Body of pancreas (tissue), 4 donors: ENCODE results near the gene CNTNAP2. TPM values are rescaled to one million over a fixed set of nuclear protein-coding genes. Genes with fewer than 3 reads are reported as not detected.
"Not testable (repeated sequence)": the region's sequence is repeated elsewhere in the genome, so short reads cannot be mapped to it uniquely, and the experiment has no call there.

ENCODE experiments used
- ATAC-seq: fragments of 150-250 bp; one replicate; pipeline ENCODE4 v1.9.1; 2016
- DNase-seq, 4 donors: peaks; one replicate each; pipeline ENCODE4 v3.0.0-alpha.2; 2019
- H3K27ac ChIP-seq, 4 donors: fragments of 200-600 bp; sonication (generic); 1 replicate in 3 of 4; 2 replicates in 1 of 4; pipeline versions ENCODE4 v1.5.1 to v1.6.1; 2016 to 2019; ENCODE audit warnings: mild to moderate bottlenecking in 1 of 4, mixed read lengths in 1 of 4, moderate library complexity in 1 of 4
- H3K27me3 ChIP-seq, 2 donors: fragments of 200-600 bp; sonication (generic); one replicate each; pipeline ENCODE4 v1.6.0; 2016; ENCODE audit warnings: mild to moderate bottlenecking in 1 of 2
- H3K36me3 ChIP-seq, 2 donors: fragments of 200-600 bp; sonication (generic); replicated peaks in 1 of 2; 2 replicates each; pipeline ENCODE4 v1.5.1; 2016; ENCODE audit warnings: low read depth in 2 of 2; ENCODE audit not compliant: insufficient read depth in 1 of 2
- H3K4me1 ChIP-seq: fragments of 200-600 bp; sonication (generic); one replicate; pipeline ENCODE4 v1.6.0; 2016
- H3K4me3 ChIP-seq, 2 donors: fragments of 200-600 bp; sonication (generic); 1 replicate in 1 of 2; 2 replicates in 1 of 2; pipeline ENCODE4 v1.5.1; 2016 to 2019
- H3K9me3 ChIP-seq, 3 donors: fragments of 200-600 bp; sonication (generic); 1 replicate in 2 of 3; 2 replicates in 1 of 3; pipeline ENCODE4 v1.5.1; 2016
- POLR2A ChIP-seq, 3 donors: fragments of 450-650 bp; IDR thresholded peaks; one replicate each; pipeline ENCODE4 v1.6.1; 2016; ENCODE audit warnings: antibody characterized with exemption in 3 of 3, mild to moderate bottlenecking in 2 of 3
- WGBS, 2 donors: methylation state at CpG; one replicate each; pipeline ENCODE4 v1.1.5; 2017; 5-methylcytosine and 5-hydroxymethylcytosine counted together
- intact Hi-C: fragments of 100-400 bp; cut with DNase I; formaldehyde crosslinking; loops from one replicate; pipeline ENCODE4 v1.15.1; 2023
- total RNA-seq, 2 donors: library from RNA; depleted of rRNA; stranded (reverse); fragments of >200 nt; gene quantifications; one replicate each; pipeline ENCODE4 v1.1.0, GENCODE V29; 2016
- TF ChIP-seq, protein P1 (sequence below), 7 experiments: fragments of 450-650 bp in 4 of 7; fragments of 200-600 bp in 3 of 7; sonication (generic) in 3 of 7; IDR thresholded peaks; one replicate each; pipeline ENCODE4 v1.5.1; 2016 to 2019; ENCODE audit warnings: antibody characterized with exemption in 7 of 7

The CNTNAP2 gene
- total RNA-seq, 2 donors from 2014 or later: 1.0 TPM; not detected in 1

DNA sequence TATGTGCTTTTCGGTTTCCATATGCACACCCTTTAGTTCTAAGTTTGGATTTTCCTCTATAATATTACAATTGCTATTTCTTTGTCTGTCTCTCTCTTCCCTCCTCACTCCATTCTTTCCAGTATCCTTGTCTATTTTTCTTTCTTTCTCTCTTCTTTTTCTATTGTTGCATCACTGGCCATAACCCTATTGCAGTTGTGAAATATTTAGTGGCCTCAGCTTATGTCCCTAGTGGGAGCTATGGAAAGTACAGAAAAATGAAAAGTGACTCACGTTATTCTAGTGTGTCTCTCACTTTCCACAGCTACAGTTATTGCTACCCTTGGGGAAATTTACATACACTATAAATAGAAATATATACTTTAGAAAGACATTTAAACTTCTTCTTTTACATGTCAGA lies 59.1 kb downstream of the CNTNAP2 start:
- TF ChIP-seq, protein P1, sequence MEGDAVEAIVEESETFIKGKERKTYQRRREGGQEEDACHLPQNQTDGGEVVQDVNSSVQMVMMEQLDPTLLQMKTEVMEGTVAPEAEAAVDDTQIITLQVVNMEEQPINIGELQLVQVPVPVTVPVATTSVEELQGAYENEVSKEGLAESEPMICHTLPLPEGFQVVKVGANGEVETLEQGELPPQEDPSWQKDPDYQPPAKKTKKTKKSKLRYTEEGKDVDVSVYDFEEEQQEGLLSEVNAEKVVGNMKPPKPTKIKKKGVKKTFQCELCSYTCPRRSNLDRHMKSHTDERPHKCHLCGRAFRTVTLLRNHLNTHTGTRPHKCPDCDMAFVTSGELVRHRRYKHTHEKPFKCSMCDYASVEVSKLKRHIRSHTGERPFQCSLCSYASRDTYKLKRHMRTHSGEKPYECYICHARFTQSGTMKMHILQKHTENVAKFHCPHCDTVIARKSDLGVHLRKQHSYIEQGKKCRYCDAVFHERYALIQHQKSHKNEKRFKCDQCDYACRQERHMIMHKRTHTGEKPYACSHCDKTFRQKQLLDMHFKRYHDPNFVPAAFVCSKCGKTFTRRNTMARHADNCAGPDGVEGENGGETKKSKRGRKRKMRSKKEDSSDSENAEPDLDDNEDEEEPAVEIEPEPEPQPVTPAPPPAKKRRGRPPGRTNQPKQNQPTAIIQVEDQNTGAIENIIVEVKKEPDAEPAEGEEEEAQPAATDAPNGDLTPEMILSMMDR (IDR thresholded peaks at IDR 0.05): no peak
- TF ChIP-seq POLR2A (IDR thresholded peaks at IDR 0.05): no peak
- Histone ChIP-seq H3K4me1 (no peaks in the 10 kb centered on the region), H3K27me3 (no peaks in the 10 kb centered on the region), H3K4me3 (no peak overlapping the region), H3K36me3 (no peaks in the 10 kb centered on the region), H3K27ac (no peak overlapping the region), H3K9me3 (no peaks in the 10 kb centered on the region)
- DNase-seq (no peak), ATAC-seq (no peak)
- intact Hi-C loops: no loop called here
- WGBS, 2 donors: 67 to 68% methylated on average over 2 of the region's 2 CpGs

DNA sequence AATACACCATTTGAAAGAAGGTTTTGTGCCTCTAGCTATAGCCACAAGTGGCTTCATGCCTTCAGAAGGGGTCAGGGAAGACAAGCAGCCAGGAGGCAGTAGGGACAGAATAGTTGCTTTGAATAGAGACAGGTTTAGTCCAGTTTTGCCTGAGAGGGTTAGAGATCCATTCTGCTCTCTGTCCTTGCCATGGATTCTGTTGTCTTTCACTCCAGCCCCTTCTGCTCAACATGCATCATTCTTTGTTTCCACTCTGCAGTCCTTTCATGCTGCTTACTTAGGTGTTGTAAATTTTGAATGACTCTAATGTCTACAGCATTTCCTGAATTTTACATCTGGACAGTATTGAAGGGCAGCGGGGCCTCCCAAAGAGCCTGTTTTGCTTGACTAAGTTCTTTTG lies 60.3 kb downstream of the CNTNAP2 start:
- intact Hi-C loops: no loop called here
- DNase-seq (no peak), ATAC-seq (no peak)
- TF ChIP-seq, protein P1 (IDR thresholded peaks at IDR 0.05): no peak
- TF ChIP-seq POLR2A (IDR thresholded peaks at IDR 0.05): no peak
- H3K9me3 ChIP-seq: no peaks in the 10 kb centered on the region
- H3K27me3 ChIP-seq: no peaks in the 10 kb centered on the region
- H3K36me3 ChIP-seq: no peaks in the 10 kb centered on the region
- WGBS, 2 donors: 73 to 83% methylated on average over 1 of the region's 1 CpG
- H3K4me3 ChIP-seq: no peak overlapping the region
- no peak overlapping the region for H3K27ac ChIP-seq
- no peaks in the 10 kb centered on the region for H3K4me1 ChIP-seq

DNA sequence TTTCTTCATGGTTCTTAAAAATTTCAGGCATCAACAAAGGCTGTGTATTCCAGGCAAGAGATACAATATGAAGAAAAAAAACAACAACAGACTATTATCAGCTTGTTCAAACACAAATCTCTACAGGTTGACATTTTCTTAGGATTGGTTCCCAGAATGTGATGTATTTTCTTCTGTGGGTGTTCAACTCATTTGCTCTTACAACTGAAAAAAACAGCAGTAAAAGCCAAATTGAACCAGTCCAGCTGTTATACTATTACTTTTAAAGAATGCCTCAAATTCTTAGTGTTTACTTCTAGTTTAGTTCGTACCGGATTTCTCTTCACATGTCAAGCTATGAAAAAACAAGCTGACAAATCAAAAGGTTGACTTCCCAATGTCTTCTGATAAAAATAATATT lies 60.7 kb downstream of the CNTNAP2 start:
- Histone ChIP-seq H3K27me3 (no peaks in the 10 kb centered on the region), H3K4me1 (no peaks in the 10 kb centered on the region), H3K36me3 (no peaks in the 10 kb centered on the region), H3K4me3 (no peak overlapping the region), H3K9me3 (no peaks in the 10 kb centered on the region), H3K27ac (no peak overlapping the region)
- WGBS, 2 donors: 62 to 64% methylated on average over 2 of the region's 2 CpGs
- ATAC-seq: no peak
- no peak for DNase-seq
- no peak for TF ChIP-seq POLR2A (IDR thresholded peaks at IDR 0.05)
- TF ChIP-seq, protein P1 (IDR thresholded peaks at IDR 0.05): no peak
- intact Hi-C loops: no loop called here

DNA sequence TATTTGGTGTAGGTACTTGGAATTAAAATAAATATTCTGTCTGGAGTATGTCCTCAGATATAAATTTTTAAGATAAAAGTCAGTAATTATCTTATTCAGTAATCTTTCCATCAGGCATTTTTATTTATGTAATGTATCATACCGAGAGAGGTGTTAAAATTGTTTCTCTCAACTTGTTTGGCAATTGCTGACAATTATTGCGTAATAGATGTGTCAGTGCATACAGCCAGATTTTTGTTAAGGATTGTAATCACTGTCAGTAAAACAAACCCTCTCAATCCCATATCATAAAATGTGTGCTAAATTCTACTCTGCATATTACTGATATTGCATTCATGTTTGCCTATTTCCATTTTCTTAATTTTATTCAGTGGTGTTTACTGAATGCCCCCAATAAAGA lies 69.2 kb downstream of the CNTNAP2 start:
- 39 to 48% methylated on average over 2 of the region's 2 CpGs for WGBS, 2 donors
- TF ChIP-seq POLR2A (IDR thresholded peaks at IDR 0.05): no peak
- TF ChIP-seq, protein P1 (IDR thresholded peaks at IDR 0.05): no peak
- ATAC-seq (no peak), DNase-seq (no peak)
- intact Hi-C loops: no loop called here
- no peak overlapping the region for H3K27ac ChIP-seq
- no peaks in the 10 kb centered on the region for H3K27me3 ChIP-seq
- H3K9me3 ChIP-seq: peaks cover 0 to 2% (median 0%) of the 10 kb centered on the region in 3 donors
- H3K36me3 ChIP-seq: no peaks in the 10 kb centered on the region
- H3K4me3 ChIP-seq: no peak overlapping the region
- H3K4me1 ChIP-seq: no peaks in the 10 kb centered on the region

DNA sequence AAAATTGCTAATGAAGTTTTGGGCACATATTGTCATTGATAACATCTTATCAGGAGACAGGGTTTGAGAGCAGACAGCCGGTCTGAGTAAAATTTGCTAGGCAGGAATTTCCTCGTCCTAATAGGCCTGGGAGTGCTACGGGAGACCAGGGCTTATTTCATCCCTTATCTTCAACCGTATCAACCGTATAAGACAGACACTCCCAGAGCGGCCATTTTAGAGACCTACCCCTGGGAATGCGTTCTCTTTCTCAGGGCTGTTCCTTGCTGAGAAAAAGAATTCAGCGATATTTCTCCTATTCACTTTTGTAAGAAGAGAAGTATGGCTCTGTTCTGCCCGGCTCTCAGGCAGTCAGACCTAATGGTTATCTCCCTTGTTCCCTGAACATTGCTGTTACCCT lies 74.8 kb downstream of the CNTNAP2 start:
- H3K4me3 ChIP-seq, H3K36me3 ChIP-seq, ATAC-seq, intact Hi-C loops, DNase-seq, H3K4me1 ChIP-seq, H3K27me3 ChIP-seq, H3K27ac ChIP-seq: not testable (repeated sequence)
- H3K9me3 ChIP-seq: peaks cover 0 to 11% (median 0%) of the 10 kb centered on the region in 3 donors
- WGBS, 2 donors: 79 to 85% methylated on average over 9 of the region's 9 CpGs
